Measurements from ENCODE around the gene ACIN1.
A peak's percentile ranks its signal among the peaks of the same experiment; 100 is the strongest.

ACIN1 gene

DNA sequence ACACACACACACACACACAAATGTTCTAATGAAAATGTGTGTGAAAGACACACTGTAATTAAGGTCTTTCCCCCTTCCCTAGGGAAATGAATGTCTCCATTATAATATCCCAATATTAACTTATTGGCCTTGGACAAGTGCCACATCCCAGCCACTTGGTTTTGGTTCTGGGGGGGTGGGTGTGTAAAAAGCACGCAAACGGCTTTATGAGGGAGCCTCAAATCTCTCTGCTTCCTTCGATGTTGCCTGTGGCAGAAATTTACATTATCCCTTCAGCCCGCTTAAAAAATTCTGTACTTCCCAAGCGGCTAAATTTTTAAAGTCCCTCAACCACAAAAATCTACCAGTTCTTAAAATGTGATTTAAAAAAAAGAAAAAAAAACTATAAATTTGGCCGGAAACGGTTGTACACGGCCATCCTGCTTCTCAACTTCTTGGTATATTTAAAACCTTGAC, 85.4 kb downstream of the ACIN1 start:
- no peak for DNase-seq

DNA sequence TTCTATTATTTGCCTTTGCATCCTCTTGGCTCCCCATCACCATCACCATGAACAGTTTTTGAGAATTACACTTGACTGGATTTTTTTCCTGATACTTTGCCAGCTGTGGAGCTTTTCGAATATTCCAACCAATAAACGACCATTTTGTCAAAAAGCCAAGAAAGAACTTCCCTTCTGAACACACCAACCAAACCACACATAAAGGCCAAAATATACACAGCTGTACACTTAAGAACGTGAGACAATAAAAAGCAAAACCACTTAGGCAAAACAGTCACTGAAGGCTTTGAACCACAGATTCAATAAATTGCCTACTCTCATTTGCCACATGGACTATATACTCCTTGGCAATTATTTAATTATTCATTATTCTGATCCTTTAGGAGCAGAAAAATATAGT, 86.1 kb downstream of the ACIN1 start:
- peak; percentile 79 for DNase-seq
